Natural killer cell (primary cell): ENCODE results near the gene PEX7. TPM values are rescaled to one million over a fixed set of nuclear protein-coding genes. Genes with fewer than 3 reads are reported as not detected.
A peak's percentile ranks its signal among the peaks of the same experiment; 100 is the strongest.

Experiments used
- ATAC-seq, 3 donors: fragments of 150-1000 bp in 2 of 3; fragments of 200-7000 bp in 1 of 3; cut with Tn5 transposase; 1 replicate in 1 of 3; 2 replicates in 2 of 3; pipeline ENCODE4 v1.10.0; 2021; ENCODE audit warnings: mild to moderate bottlenecking in 2 of 3, moderate library complexity in 2 of 3
- DNase-seq, 2 donors: peaks; one replicate each; pipeline versions ENCODE4 v3.0.0 to v3.0.0-alpha.2; 2013 to 2021; ENCODE audit warnings: mixed read lengths in 1 of 2
- H3K27ac ChIP-seq: one replicate; pipeline ENCODE4 v1.5.1; 2013; ENCODE audit warnings: mild to moderate bottlenecking, low read length
- H3K27me3 ChIP-seq: one replicate; pipeline ENCODE4 v1.6.1; 2013; ENCODE audit warnings: low read length; ENCODE audit not compliant: control insufficient read depth, insufficient read depth
- H3K36me3 ChIP-seq: one replicate; pipeline ENCODE4 v1.6.1; 2013; ENCODE audit warnings: low read length; ENCODE audit not compliant: control insufficient read depth, insufficient read depth
- H3K4me1 ChIP-seq: one replicate; pipeline ENCODE4 v1.6.1; 2013; ENCODE audit warnings: low read length; ENCODE audit not compliant: control insufficient read depth, insufficient read depth
- H3K4me3 ChIP-seq: one replicate; pipeline ENCODE4 v1.5.1; 2013; ENCODE audit warnings: low read length
- H3K9me3 ChIP-seq: one replicate; pipeline ENCODE4 v1.6.1; 2013; ENCODE audit warnings: low read length; ENCODE audit not compliant: control insufficient read depth, insufficient read depth
- H3K27ac Mint-ChIP-seq, 2 donors: one replicate each; pipeline ENCODE4 v1.8.0; 2022; ENCODE audit warnings: mild to moderate bottlenecking in 2 of 2, mixed read lengths in 2 of 2, moderate library complexity in 1 of 2
- H3K27me3 Mint-ChIP-seq, 2 donors: one replicate each; pipeline ENCODE4 v1.8.0; 2022; ENCODE audit warnings: low read depth in 2 of 2, mixed read lengths in 2 of 2
- H3K36me3 Mint-ChIP-seq: one replicate; pipeline ENCODE4 v1.8.0; 2022; ENCODE audit warnings: mixed read lengths
- H3K4me1 Mint-ChIP-seq, 2 donors: one replicate each; pipeline ENCODE4 v1.8.0; 2022; ENCODE audit warnings: mixed read lengths in 2 of 2
- H3K4me3 Mint-ChIP-seq: one replicate; pipeline ENCODE4 v1.8.0; 2022; ENCODE audit warnings: mild to moderate bottlenecking, moderate library complexity, mixed read lengths
- H3K9me3 Mint-ChIP-seq, 2 donors: one replicate each; pipeline ENCODE4 v1.8.0; 2022; ENCODE audit warnings: mixed read lengths in 2 of 2
- CTCF ChIP-seq: fragments of 200-600 bp; IDR thresholded peaks from one replicate; pipeline ENCODE4 v1.8.0; 2022; ENCODE audit warnings: antibody characterized with exemption
- WGBS: methylation state at CpG from one replicate; pipeline ENCODE4 v1.1.7; 2013; ENCODE audit warnings: missing lambda C conversion rate; ENCODE audit not compliant: insufficient coverage; 5-methylcytosine and 5-hydroxymethylcytosine counted together
- intact Hi-C: fragments of 100-400 bp; cut with micrococcal nuclease; formaldehyde crosslinking; loops from one replicate; pipeline ENCODE4 v1.14.2; 2022
- total RNA-seq, 4 donors: library from RNA; stranded (reverse); fragments of 120-200 nt in 1 of 4; gene quantifications; one replicate each; pipeline versions ENCODE4 v1.2.3 to v1.2.4, GENCODE V29; 2013 to 2022

The PEX7 gene
- total RNA-seq, 3 donors from 2014 or later (not counting 1 experiment from before 2014, with no cell fraction given) = 2.4 to 3.6 (median 2.5) TPM

GRCh38 chr6:136923954-136924673 lies 101.7 kb downstream of the PEX7 start:
- H3K36me3 Mint-ChIP-seq = no peaks in the 10 kb centered on the region
- WGBS = 74% methylated on average over 40 of the region's 40 CpGs
- no peak overlapping the region for H3K27ac Mint-ChIP-seq
- Histone ChIP-seq H3K4me1 (peaks cover 39% of the 10 kb centered on the region), H3K27ac (no peak overlapping the region), H3K36me3 (no peaks in the 10 kb centered on the region), H3K4me3 (no peak overlapping the region), H3K9me3 (no peaks in the 10 kb centered on the region), H3K27me3 (peaks cover 31% of the 10 kb centered on the region)
- no peak for DNase-seq
- peaks cover 26 to 37% of the 10 kb centered on the region in 2 donors for H3K4me1 Mint-ChIP-seq
- peak overlapping the region; percentile 68 for H3K4me3 Mint-ChIP-seq
- H3K27me3 Mint-ChIP-seq = peaks cover 48 to 59% of the 10 kb centered on the region in 2 donors
- H3K9me3 Mint-ChIP-seq = no peaks in the 10 kb centered on the region
- no peak for TF ChIP-seq CTCF
- ATAC-seq = no peak
- intact Hi-C loops = no loop called here

- intact Hi-C loops = no loop called here
- Mint-ChIP-seq H3K27me3 (peaks cover 49 to 55% of the 10 kb centered on the region in 2 donors), H3K9me3 (no peaks in the 10 kb centered on the region), H3K4me1 (peaks cover 9 to 18% of the 10 kb centered on the region in 2 donors), H3K27ac (no peak overlapping the region), H3K4me3 (no peak overlapping the region), H3K36me3 (no peaks in the 10 kb centered on the region)
- ATAC-seq = no peak
- H3K36me3 ChIP-seq = no peaks in the 10 kb centered on the region
- no peaks in the 10 kb centered on the region for H3K9me3 ChIP-seq
- H3K27me3 ChIP-seq = peaks cover 23% of the 10 kb centered on the region
- peaks cover 27% of the 10 kb centered on the region for H3K4me1 ChIP-seq
- DNase-seq = no peak
- H3K4me3 ChIP-seq = no peak overlapping the region
- no peak overlapping the region for H3K27ac ChIP-seq
- TF ChIP-seq CTCF = no peak
- WGBS = 98% methylated on average over 2 of the region's 2 CpGs
Observed at GRCh38 chr6:136926383-136926782, 104.0 kb downstream of the PEX7 start.

- WGBS = 77% methylated on average over 3 of the region's 3 CpGs
- peaks cover 7 to 14% of the 10 kb centered on the region in 2 donors for H3K4me1 Mint-ChIP-seq
- peaks cover 52 to 55% of the 10 kb centered on the region in 2 donors for H3K27me3 Mint-ChIP-seq
- H3K27ac Mint-ChIP-seq = no peak overlapping the region
- Histone ChIP-seq H3K4me1 (peaks cover 18% of the 10 kb centered on the region), H3K4me3 (no peak overlapping the region), H3K27ac (no peak overlapping the region), H3K36me3 (no peaks in the 10 kb centered on the region), H3K9me3 (no peaks in the 10 kb centered on the region), H3K27me3 (peaks cover 19% of the 10 kb centered on the region)
- no peak for TF ChIP-seq CTCF
- no peak overlapping the region for H3K4me3 Mint-ChIP-seq
- no peaks in the 10 kb centered on the region for H3K9me3 Mint-ChIP-seq
- H3K36me3 Mint-ChIP-seq = no peaks in the 10 kb centered on the region
- peak in 1 of 2 donors; percentile 36 for DNase-seq
- no peak for ATAC-seq
- intact Hi-C loops = no loop called here
Observed at GRCh38 chr6:136927292-136927691, 104.9 kb downstream of the PEX7 start.

- 94% methylated on average over 4 of the region's 4 CpGs for WGBS
- H3K4me1 Mint-ChIP-seq = no peaks in the 10 kb centered on the region
- no peak for TF ChIP-seq CTCF
- H3K9me3 Mint-ChIP-seq = no peaks in the 10 kb centered on the region
- no peak overlapping the region for H3K4me3 Mint-ChIP-seq
- H3K4me3 ChIP-seq = no peak overlapping the region
- H3K36me3 ChIP-seq = no peaks in the 10 kb centered on the region
- no peaks in the 10 kb centered on the region for H3K9me3 ChIP-seq
- no peak for DNase-seq
- peaks cover 51 to 55% of the 10 kb centered on the region in 2 donors for H3K27me3 Mint-ChIP-seq
- peaks cover 5% of the 10 kb centered on the region for H3K27me3 ChIP-seq
- H3K27ac ChIP-seq = no peak overlapping the region
- intact Hi-C loops = no loop called here
- no peaks in the 10 kb centered on the region for H3K4me1 ChIP-seq
- no peak overlapping the region for H3K27ac Mint-ChIP-seq
- ATAC-seq = no peak
- H3K36me3 Mint-ChIP-seq = no peaks in the 10 kb centered on the region
Observed at GRCh38 chr6:136930528-136930927, 108.1 kb downstream of the PEX7 start.
